ENCODE results near the gene NDUFB2. TPM values are rescaled to one million over a fixed set of nuclear protein-coding genes. Genes with fewer than 3 reads are reported as not detected.
"Not testable (repeated sequence)": the region's sequence is repeated elsewhere in the genome, so short reads cannot be mapped to it uniquely, and the experiment has no call there.

Gene NDUFB2
- total RNA-seq, 2 donors from 2014 or later: 499 to 528 TPM

- intact Hi-C loops (cut with DNase I): no loop called here
- ATAC-seq: no peak
- no peak for DNase-seq
These were observed 12.2 kb upstream of the NDUFB2 start for GRCh38 chr7:140684066-140684950.

- no peak for DNase-seq
- intact Hi-C loops (cut with DNase I): no loop called here
These were observed 11.0 kb upstream of the NDUFB2 start for GRCh38 chr7:140685407-140686087.

DNA sequence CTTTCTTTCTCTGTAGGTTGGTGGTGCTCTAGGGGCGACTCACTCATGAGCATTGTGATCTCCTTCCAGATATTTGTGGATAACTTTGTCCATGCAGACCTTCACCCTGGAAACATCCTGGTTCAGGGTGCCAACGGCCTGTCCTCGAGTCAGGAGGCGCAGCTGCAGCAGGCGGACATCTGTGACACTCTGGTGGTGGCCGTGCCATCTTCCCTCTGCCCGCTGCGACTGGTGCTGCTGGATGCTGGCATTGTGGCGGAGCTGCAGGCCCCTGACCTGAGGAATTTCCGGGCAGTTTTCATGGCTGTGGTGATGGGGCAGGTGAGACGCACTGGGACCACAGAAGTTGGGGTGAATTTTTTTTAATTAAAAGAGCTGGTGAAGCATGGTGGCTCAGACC, 9.6 kb upstream of the NDUFB2 start:
- DNase-seq: no peak
- ATAC-seq: no peak
- intact Hi-C loops (cut with DNase I): no loop called here

More at GRCh38 chr7:140685407-140686087, 11.0 kb upstream of the NDUFB2 start:
- no peak for ATAC-seq

- no peak for DNase-seq
These were observed 8.2 kb upstream of the NDUFB2 start for GRCh38 chr7:140688341-140688740.

DNA sequence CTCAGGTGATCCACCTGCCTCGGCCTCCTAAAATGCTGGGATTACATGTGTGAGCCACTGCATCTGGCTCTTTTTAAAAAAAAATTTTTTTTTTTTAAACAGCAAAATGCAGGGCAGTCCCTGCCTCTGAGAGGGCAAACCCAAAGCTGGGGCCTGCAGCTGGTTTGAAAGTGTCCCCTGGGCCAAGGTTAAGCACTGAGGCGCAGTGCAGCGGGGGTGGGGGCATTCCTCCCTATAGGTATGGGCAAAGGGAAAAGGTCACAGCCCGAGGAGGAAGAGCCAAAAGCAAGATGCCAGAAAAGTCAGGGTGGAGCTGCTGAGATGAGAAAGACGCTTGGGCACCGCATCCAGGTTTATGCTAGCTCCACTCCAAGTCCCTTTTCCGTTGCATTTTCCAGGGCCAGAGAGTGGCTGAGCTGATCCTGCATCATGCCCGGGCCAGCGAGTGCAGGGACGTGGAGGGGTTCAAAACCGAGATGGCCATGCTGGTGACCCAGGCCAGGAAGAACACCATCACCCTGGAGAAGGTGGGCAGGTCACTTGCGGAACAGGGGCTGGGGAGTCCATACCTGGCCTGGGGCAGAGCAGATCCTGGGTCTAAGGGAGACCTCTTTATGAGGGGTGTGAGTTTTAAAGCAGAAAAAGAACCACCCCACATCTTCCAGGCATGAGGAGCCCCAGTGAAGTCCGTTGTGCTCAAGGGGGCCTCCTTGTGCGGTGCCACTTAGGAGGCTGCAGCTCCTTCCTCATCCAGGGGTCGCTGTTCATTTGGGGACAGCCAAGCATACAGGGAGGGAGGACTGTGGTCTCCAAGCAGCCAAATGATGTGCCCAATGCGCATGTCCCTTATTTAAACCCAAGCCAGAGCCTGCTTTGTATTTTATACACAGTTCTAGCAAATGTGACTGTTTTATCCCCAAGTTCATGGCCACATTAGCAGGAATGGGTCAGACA, 7.0 kb upstream of the NDUFB2 start:
- intact Hi-C loops (cut with DNase I): no loop called here
- ATAC-seq (no peak), DNase-seq (no peak)

More at GRCh38 chr7:140688341-140688740, 8.2 kb upstream of the NDUFB2 start:
- intact Hi-C loops (cut with DNase I): no loop called here
- no peak for ATAC-seq

GRCh38 chr7:140691376-140692045, 5.0 kb upstream of the NDUFB2 start:
- ATAC-seq (no peak), DNase-seq (no peak)
- intact Hi-C loops (cut with DNase I): no loop called here

DNA sequence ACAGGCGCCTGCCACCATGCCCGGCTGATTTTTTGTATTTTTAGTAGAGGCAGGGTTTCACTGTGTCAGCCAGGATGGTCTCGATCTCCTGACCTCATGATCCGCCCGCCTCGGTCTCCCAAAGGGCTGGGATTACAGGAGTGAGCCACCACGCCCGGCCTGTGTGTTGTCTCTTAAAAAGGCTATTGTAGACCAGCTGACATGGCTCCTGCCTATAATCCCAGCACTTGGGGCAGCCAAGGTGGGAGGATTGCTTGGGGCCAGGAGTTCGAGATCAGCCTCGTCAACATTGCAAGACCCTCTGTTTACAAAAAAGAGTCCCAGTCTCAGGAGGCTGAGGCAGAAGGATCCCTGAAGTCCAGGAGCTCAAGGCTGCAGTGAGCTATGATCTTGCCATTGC, 2.7 kb upstream of the NDUFB2 start:
- intact Hi-C loops (cut with DNase I); ATAC-seq; DNase-seq: not testable (repeated sequence)

DNA sequence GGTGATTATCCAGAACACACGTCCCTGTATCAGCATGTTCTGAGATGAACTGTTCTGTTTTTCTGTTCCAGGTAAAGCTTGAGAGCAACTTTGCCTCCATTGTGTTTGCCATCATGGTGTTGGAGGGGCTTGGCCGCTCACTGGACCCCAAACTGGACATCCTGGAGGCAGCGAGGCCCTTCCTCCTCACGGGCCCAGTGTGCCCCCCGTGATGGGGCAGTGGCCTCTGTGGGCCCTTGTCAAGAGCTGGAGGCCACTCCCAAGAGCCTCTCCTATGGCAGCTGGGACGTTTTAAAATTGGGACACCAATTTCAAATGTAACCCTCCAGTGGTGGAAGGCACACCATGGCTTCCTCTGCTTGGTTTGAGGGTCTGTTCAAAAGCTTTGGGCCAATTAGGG, 1.9 kb upstream of the NDUFB2 start:
- no peak for ATAC-seq
- DNase-seq: no peak
- intact Hi-C loops (cut with DNase I): no loop called here

GRCh38 chr7:140695381-140695780, 1.1 kb upstream of the NDUFB2 start:
- ATAC-seq: no peak
- no peak for DNase-seq
- intact Hi-C loops (cut with DNase I): no loop called here

DNA sequence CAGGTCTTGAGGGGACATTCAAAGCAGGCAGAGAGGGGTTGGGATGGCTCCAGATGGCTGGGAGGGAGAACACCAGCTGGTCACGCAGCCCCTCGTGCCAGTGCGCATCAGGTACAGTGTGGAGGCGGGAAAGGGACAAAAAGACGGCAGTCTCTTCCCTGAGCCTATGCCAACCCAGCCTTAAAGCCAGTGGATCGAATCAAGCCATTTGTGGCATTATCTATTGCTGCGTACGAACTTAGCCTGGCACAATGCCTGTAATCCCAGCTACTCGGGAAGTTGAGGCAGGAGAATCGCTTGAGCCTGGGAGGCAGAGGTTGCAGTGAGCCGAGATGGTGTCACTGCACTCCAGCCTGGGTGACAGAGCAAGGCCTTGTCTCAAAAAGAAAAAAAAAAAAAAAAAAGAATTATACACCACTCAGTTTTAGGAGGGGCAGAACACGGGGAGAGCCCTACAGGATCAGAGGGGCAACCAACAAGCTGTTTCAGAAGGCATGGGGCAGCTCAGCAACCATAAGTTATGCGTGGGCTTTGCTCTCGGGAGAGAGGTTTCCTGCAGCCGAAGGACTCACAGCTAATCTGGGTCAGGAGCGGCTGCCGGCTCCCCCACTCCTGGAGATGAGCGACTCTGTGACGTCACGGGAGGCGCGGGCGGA, 356 bp upstream of the NDUFB2 start:
- intact Hi-C loops (cut with DNase I): no loop called here
- ATAC-seq: peak; percentile 98
- DNase-seq: peak; percentile 97

DNA sequence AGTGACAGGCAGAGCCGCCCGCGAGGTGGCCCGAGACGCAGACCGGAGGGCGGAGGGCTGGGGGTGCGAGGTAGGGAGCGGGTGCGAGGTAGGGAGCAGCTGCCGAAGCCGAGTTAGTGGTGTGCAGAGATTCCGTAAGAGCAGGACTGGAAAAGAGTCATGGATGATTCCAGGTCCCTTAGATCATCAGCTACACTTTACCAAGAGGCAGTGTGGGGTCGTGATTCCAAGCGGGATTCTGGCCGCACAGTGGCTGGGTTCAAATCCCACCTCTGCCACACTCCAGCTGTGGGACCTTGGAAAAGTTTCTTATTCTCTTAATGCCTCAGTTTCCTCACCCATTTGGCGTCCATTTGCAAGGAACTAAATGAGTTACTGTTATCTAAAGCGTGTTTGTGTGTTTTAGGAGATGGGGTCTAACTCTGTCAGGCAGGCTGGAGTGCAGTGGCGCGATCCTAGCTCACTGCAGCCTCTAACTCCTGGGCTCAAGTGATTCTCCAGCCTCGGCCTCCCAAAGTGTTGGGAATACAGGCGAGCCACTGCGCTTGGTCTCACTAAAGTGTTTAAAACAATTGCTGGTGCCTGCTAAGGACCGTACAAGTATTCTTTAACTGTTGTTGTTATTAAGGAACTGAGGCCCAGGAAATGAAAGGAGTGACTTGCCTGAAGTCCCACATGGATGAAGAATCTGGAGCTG, 1.1 kb downstream of the NDUFB2 start:
- ATAC-seq: no peak
- intact Hi-C loops (cut with DNase I): no loop called here

GRCh38 chr7:140698477-140698876, 2.0 kb downstream of the NDUFB2 start:
- ATAC-seq (no peak), DNase-seq (peak; percentile 40)
- intact Hi-C loops (cut with DNase I): no loop called here

More for the DNA sequence above, 1.1 kb downstream of the NDUFB2 start:
- DNase-seq: no peak

DNA sequence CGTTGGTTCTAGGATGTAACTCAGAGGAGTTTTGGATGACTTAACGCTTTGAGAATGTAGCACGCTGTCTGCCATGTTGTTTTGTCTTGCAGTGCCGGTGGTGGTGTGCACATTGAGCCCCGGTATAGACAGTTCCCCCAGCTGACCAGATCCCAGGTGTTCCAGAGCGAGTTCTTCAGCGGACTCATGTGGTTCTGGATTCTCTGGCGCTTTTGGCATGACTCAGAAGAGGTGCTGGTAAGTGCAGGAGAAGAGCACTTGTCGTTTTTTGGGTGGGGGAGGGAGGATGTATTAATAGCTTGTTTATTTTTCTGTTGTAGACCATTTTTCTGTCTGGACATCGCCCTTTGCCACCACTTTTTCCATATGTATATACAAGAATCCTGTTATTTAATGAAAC, 6.3 kb downstream of the NDUFB2 start:
- peak in 1 of 2 donors; percentile 21 for ATAC-seq
- DNase-seq: no peak
- intact Hi-C loops (cut with DNase I): no loop called here

GRCh38 chr7:140704205-140704604, 7.7 kb downstream of the NDUFB2 start:
- DNase-seq: no peak
- intact Hi-C loops (cut with DNase I): no loop called here
- ATAC-seq: no peak

GRCh38 chr7:140707132-140707531, 10.6 kb downstream of the NDUFB2 start:
- DNase-seq (no peak), ATAC-seq (no peak)
- intact Hi-C loops (cut with DNase I): no loop called here

DNA sequence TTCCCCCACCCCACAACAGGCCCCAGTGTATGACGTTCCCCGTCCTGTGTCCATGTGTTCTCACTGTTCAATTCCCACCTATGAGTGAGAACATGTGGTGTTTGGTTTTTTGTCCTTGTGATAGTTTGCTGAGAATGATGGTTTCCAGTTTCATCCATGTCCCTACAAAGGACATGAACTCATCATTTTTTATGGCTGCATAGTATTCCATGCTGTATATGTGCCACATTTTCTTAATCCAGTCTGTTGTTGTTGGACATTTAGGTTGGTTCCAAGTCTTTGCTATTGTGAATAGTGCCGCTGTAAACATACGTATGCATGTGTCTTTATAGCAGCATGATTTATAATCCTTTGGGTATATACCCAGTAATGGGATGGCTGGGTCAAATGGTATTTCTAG, 12.3 kb downstream of the NDUFB2 start:
- intact Hi-C loops (cut with DNase I); ATAC-seq; DNase-seq: not testable (repeated sequence)

DNA sequence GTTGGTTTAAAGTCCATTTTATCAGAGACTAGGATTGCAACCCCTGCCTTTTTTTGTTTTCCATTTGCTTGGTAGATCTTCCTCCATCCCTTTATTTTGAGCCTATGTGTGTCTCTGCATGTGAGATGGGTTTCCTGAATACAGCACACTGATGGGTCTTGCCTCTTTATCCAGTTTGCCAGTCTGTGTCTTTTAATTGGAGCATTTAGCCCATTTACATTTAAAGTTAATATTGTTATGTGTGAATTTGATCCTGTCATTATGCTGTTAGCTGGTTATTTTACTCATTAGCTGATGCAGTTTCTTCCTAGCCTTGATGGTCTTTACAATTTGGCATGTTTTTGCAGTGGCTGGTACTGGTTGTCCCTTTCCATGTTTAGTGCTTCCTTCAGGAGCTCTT, 15.9 kb downstream of the NDUFB2 start:
- DNase-seq; intact Hi-C loops (cut with DNase I): not testable (repeated sequence)

More for the DNA sequence above, 15.9 kb downstream of the NDUFB2 start:
- ATAC-seq: not testable (repeated sequence)
